Endometrial microvascular endothelial cells (primary cell): ENCODE data around the gene ARR3. TPM values are rescaled to one million over a fixed set of nuclear protein-coding genes. Genes with fewer than 3 reads are reported as not detected.
"Not testable (repeated sequence)": the region's sequence is repeated elsewhere in the genome, so short reads cannot be mapped to it uniquely, and the experiment has no call there.

Experiments
- in situ Hi-C: cut with HindIII; loops from 2 replicates; pipeline ENCODE4 v1.10.0; 2017; ENCODE audit warnings: low sequenced_read_pairs, low pct_unique_long_range_greater_than_20kb; ENCODE audit errors: inconsistent ontology term
- total RNA-seq: library from RNA; depleted of rRNA; stranded (reverse); fragments of >200 nt; gene quantifications from one replicate; pipeline ENCODE4 v1.2.3, GENCODE V29; 2015; ENCODE audit errors: inconsistent ontology term

The ARR3 gene
- not detected for total RNA-seq

DNA sequence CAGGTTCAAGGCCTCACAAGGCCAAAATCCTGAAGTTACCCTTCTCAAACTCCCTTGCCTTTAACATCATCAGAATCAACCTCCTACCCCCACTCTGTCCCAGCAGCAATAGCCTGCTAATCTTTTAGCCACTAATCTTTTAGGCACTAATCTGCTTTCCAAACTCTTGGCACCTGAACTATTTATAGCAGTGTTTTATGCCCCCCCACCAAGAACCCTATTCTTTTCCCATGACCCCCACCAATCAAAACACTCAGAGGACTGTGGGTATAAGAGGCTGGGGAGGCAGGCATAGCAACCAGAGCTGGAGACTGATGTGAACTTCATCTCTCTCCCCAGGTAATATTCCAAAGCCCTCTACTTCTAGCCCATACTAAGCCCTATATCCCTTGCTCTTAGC is at the start of gene ARR3:
Gene ARR3 (plus strand): TSS at position 301 of the 400 bp plus-strand sequence. CDS start 1,052 bp downstream, outside the sequence.
- in situ Hi-C loops = no loop called here

DNA sequence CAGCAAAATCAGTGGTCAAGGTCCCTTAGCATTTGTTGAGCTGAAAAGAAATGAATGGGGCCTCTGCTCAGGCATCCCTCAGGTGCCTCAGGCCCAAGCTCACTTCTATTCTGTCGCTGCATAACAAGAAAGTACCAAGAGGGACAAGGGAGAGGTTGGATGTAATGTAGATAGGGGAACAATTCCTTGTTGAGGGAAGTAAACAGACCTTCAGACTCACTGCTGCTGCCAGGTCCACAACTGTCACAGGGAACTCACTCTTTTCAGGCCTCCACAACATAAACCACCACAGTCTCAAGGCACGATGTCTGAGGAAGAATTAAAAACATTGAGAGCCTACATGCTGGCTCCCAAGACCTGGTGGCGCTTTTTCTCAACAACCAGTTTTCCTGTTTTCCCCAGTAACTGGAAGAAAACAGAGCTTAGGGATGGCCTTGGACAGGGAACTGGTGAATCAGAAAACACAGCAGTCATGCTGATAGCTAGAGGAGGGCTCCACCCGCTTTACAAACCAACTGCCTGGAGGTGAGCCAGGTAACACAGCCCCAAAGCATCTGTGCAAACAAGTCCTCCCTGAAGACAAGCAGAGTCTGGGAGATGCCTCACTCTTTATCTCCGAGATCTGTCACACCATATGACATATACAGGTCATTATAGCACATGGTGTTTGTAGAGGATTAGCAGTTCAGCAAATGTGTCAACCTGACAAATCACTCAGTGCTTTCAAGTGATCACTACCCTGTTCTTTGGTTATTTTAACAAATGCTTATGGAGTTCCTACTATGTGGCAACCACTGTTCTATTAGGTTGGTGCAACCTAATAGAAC is 48.0 kb upstream of the ARR3 start:
- in situ Hi-C loops = no loop called here

DNA sequence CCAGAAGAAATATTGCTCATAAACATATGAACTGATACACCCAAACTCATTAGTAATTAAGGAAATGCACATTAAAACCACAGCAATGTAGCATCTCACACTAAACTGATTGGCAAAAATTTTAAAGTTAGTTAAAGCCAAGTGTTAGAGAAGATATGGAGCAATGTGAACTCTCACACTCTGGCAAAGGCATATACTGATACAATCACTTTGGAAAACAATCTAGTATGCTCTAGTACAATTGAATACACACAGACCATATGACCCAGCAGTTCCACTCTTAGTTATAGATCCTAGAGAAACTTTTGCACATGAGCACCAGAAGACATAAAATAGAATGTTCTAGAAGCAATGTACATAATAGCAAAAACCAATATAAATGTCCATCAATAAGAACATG is 42.1 kb upstream of the ARR3 start:
- in situ Hi-C loops = no loop called here

DNA sequence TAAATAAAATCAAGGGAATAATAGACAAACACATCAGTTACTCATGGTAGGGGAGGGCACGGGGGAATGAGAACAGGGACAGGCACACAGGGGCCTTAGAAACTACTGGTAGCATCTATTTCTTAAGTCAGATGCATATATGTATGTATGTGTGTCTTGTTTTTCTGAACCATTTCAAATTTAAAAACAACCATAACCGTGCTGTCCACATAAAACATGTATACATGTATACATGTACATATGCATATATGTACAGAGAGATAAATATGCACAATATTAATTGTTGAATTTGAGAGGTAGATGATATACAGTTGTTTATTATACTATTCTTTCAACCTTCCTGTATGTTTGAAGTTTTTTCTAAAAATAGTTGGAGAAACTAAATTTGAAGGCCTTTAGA is 41.4 kb upstream of the ARR3 start:
- in situ Hi-C loops = no loop called here

DNA sequence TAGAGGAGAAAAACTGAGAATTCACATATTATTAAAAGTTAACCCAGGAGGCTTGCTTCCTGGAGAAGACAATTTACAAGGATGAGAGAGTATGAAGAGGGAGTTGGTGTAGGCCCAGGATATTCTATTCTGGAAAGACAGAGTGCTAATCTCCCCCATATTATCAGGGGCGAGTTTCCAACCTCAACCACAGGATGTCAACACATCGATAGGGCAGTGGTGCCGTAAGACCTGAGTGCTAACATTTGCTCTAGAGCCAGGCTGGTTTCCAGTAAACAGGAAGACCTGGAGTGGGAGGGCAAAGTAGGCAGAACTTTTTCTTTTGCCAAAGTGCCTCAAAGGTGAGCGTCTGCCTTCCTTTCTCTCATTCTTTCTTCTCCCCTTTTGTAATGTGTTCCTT is 36.5 kb upstream of the ARR3 start:
- in situ Hi-C loops = no loop called here

GRCh38 chrX:70234355-70234754 is 33.8 kb upstream of the ARR3 start, which contains the start of gene AWAT1:
Gene AWAT1, plus strand, starts transcription at chrX:70234655. Its CDS starts 41 bp downstream, at chrX:70234696.
- in situ Hi-C loops = no loop called here

DNA sequence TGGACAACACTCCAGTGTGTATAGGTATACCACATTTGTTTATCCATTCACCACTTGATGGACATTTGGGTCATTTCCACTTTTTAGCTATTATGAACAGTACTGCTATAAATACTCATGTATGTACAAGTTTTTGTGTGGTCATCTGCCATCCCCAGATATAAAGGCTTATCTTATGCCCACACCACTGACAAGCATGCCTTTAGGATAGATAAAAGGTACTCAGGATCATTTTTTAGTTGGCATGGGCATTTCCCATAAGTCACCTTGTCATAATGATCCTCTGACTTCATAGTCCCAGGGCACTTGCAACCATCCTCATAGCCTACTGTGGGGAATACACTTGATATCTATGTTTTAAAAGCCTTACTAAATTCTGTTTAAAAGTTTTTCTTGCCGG is 27.4 kb upstream of the ARR3 start:
- in situ Hi-C loops = no loop called here

DNA sequence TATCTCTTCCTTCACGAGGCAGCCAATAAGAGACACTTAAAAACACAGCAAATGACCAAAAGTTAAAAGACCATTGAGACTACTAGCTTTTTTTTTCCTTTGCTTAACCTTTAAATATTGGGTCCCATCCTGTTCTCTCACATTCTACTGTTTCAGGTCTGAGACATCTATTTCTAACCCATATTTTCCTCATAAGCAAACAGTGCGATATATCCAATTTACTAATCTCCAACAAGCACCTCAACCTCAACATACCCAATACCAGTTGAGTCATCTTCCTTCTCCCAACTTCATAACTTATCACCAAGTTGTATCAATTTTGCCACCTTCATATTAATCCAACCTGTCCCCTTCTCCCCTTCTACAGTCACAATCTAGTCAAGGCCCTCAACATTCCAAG is 26.6 kb upstream of the ARR3 start:
- in situ Hi-C loops = no loop called here

DNA sequence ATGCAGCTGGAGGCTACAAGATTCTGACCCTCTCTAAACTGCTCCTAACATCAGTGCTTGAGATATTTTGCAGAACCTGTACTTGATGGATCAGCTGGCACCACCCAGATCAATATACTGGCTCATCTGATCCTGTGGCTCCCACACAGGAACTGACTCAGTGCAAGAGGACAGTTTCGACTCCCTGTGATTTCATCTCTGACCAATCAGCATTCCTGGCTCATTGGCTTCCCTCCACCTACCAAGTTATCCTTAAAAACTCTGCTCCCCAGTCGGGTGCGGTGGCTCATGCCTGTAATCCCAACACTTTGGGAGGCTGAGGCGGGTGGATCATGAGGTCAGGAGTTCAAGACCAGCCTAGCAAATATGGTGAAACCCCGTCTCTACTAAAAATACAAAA is 24.5 kb upstream of the ARR3 start:
- in situ Hi-C loops = not testable (repeated sequence)

DNA sequence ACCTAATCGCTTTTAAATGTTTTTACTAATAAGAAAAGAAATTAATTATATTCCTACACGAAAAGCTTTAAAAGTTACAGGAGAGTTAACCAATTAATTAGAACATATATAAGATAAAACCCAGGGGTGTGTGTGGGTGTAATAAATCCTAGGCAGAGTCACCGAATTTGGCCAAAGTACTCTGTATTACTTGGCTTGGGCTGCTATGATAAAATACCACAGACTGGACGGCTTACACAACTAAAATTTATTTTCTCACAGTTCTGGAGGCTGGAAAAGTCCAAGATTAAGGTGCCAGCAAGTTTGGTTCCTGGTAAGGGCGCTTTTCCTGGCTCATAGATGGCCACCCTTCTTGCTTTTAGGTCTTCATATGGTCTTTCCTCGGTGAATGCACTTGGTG is 23.3 kb upstream of the ARR3 start:
- in situ Hi-C loops = no loop called here

- in situ Hi-C loops = no loop called here
Observed at GRCh38 chrX:70247252-70247651, 20.9 kb upstream of the ARR3 start.

DNA sequence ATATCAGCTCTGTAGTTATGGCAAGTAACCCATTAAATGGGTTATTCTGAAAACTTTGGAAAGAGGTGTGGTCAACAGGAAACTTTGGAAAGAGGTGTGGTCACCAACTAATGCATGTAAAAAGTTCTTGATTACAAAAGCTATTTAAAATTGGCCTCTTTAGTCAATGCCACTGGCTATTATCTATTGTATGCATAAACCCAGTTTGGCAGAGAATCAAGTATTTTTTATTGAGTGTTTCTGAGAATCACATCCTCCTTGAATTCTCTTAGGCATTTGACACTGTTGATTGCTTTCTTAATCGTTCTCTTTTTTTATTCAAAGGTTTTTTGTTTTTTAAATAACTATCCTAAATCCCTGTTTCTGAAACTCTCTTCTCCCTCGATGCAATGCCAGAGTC is 15.6 kb upstream of the ARR3 start:
- in situ Hi-C loops = no loop called here

DNA sequence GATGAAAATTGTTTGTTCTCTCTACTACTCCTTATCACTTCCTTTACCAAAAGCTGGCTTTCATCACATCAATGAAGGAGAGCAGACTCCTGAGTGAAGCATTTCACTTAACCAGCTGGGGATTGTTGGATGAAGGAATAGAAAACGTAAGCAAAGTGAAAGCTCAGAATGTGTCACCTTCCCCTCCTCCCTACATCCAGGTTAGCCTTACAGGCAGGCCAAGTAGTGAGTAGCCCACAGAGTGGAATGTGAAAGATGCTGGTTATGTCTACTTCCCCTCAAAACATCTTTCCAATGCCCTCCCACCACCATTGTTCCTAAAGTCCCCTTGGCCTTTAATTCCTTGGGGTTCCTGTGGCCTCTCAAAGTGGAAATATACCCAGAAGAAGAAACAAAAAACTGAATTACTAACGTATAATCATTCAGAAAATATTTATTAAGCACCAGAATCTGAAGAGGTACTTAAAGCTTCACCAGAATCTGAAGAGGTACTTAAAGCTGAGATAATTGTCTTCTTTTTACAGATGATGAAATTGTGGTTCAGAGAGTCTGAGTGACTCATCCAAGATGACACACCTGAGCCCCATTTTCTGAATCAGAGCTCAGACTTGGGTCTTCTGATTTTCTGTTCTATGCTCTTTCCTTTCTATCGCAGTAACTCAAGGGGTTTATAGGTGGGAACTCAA is 14.6 kb upstream of the ARR3 start:
- in situ Hi-C loops = no loop called here

DNA sequence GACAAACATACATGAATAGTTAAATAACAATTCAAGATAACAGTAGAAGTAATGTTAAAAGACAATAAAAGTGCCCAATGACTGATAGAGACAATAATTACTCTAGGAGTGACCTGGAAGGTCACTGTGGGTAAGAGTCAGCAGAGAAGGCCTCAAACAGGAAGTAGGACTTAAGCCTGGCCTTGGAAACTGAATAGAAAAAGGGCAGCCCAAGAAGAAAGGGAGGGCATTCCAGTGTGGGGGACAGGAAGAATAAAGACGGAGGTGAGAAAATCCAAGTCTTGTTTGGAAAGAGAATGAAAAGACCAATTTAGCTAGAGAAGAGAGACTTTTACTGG is 14.1 kb upstream of the ARR3 start:
- in situ Hi-C loops = no loop called here

GRCh38 chrX:70254909-70255308 is 13.2 kb upstream of the ARR3 start:
- in situ Hi-C loops = no loop called here

DNA sequence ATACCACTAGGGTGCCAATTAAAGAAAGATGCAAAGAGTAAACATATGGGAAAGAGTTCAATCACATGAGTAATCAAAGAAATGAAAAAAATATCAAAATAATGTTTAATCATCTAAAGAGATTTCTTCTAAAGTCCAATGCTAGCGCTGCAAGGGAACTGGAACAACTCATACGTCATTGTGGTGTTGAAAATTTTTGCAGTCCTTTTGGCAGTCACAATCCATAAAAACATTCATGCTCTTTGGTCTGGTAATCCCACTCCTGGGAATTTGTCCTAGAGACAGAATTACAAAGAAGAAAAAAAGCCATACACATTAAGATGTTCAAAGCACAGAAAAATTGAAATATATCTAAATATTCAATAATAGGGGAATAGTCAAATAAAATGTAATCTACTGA is 12.7 kb upstream of the ARR3 start:
- in situ Hi-C loops = no loop called here

DNA sequence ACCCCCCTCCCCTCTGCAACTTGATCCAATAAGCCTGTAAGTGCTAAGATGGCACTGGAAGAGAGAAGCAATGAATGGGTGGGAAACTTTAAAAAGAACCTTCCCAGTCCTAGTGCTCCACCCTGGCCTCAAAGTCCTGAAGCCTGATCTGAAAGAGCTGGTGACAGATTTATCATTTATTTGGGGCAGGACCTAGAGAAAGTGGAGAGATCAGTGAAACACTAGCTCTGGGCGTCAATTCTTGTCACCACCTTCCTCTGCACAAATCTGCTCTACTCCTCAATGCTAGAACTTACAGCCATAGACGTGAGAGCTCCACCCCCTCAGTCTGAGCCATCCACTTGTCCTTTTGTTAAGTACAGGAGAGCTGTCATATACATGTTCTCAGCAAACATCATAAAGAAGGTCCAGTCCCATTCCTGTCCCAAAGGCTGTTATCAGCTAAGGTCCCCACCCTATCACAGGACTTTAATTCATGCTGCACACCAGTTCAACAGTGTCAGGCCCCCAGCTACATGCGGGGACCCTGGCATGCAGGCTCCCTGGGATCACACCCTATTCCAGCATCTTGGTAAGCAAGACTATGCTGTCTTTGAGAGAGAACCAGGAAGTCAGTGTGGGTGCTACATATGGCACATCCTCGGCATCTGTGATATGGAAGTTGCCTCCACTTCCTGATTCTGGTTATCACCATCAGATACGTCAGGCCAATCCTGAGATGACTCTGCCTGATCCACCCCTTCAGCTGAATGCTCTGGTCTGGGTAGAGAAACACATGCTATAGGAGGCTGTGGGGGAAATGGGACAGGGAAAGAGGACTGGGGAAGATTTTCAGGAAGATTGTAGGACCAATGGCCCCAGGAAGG is 10.5 kb upstream of the ARR3 start:
- in situ Hi-C loops = no loop called here

DNA sequence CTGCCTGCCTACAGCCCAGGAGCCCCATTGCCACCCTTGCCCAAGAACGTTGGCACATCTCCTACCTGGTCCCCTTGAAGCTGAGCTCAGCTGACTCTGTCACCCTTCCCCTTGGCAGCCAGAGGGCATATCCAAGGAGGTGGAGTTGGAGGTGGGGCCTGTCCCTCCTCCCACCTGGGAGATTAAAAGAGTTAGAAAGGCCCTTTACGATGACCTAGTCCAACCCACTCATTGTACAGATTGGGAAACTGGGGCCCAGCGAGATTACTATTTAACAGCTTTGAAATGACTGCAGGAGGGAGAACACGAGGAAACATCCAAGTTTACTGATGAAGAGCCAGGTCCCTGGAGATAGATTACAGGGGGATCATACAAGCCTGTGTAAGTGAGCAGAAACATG is 8.0 kb upstream of the ARR3 start, which contains the start of gene P2RY4:
Gene P2RY4 (minus strand): TSS at position 101 of the 400 bp plus-strand sequence. CDS start 580 bp downstream, outside the sequence.
- in situ Hi-C loops = no loop called here

DNA sequence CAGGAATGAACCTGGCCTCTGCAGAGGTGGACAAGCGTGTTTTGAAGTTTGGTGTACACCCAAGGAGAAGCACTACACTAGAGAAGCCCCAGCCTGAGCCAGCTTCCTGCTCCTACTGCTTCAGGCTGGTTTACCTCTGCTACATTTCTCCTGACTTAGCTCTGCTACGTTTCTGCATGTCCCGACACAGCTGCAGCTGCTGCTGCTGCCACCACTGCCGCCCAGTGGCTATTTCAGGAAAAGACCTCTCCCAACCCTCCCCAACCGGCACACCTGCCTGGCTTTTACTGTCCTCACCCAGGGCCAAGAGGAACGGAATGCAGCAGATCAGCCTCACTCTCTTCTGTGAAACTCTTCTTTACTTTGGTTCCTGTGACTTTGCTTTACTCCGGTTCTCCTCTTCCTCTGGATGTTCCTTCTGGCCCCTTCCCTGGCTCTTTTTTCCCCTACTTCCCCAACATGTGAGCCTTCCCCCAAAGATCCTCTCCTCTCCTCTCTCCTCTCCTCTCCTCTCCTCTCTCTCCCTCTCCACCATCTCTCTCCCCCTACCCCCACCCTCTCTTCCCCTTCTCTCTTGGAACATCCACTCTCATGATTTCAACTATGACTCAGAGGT is 5.1 kb upstream of the ARR3 start:
- in situ Hi-C loops = no loop called here
